Dendritic cell treated with granulocyte-macrophage colony-stimulating factor and Interleukin-4, amounts not matched to agents 40 ng/mL and 50 ng/mL, for 4 days (primary cell): ENCODE results near the gene HOXD3.

Experiments used
- H3K27ac Mint-ChIP-seq: one replicate; pipeline ENCODE4 v1.8.0; 2022; ENCODE audit warnings: mild to moderate bottlenecking, mixed read lengths
- H3K27me3 Mint-ChIP-seq: one replicate; pipeline ENCODE4 v1.8.0; 2022; ENCODE audit warnings: mild to moderate bottlenecking, mixed read lengths
- H3K36me3 Mint-ChIP-seq: one replicate; pipeline ENCODE4 v1.8.0; 2022; ENCODE audit warnings: low read depth, mixed read lengths
- H3K4me1 Mint-ChIP-seq: one replicate; pipeline ENCODE4 v1.8.0; 2022; ENCODE audit warnings: low read depth, mixed read lengths
- H3K4me3 Mint-ChIP-seq: one replicate; pipeline ENCODE4 v1.8.0; 2022; ENCODE audit warnings: mild to moderate bottlenecking, moderate library complexity, mixed read lengths
- H3K9me3 Mint-ChIP-seq: one replicate; pipeline ENCODE4 v1.8.0; 2022; ENCODE audit warnings: mixed read lengths
- intact Hi-C: fragments of 100-400 bp; cut with micrococcal nuclease; formaldehyde crosslinking; loops from one replicate; pipeline ENCODE4 v1.15.0; 2022

The HOXD3 gene

GRCh38 chr2:176189681-176190641, 32.9 kb downstream of the HOXD3 start:
- intact Hi-C loops: no loop called here
- H3K4me3 Mint-ChIP-seq: no peak overlapping the region

GRCh38 chr2:176192351-176192750, 35.2 kb downstream of the HOXD3 start:
- H3K9me3 Mint-ChIP-seq: no peaks in the 10 kb centered on the region
- H3K4me1 Mint-ChIP-seq: peaks cover 22% of the 10 kb centered on the region
- no peak overlapping the region for H3K27ac Mint-ChIP-seq
- H3K4me3 Mint-ChIP-seq: no peak overlapping the region
- H3K36me3 Mint-ChIP-seq: no peaks in the 10 kb centered on the region
- peaks cover 74% of the 10 kb centered on the region for H3K27me3 Mint-ChIP-seq
- intact Hi-C loops: no loop called here

More at GRCh38 chr2:176189681-176190641, 32.9 kb downstream of the HOXD3 start:
- Mint-ChIP-seq H3K36me3 (no peaks in the 10 kb centered on the region), H3K27ac (no peak overlapping the region), H3K9me3 (no peaks in the 10 kb centered on the region), H3K27me3 (peaks cover 82% of the 10 kb centered on the region), H3K4me1 (peaks cover 22% of the 10 kb centered on the region)

- intact Hi-C loops: no loop called here
- H3K27me3 Mint-ChIP-seq: peaks cover 71% of the 10 kb centered on the region
- no peak overlapping the region for H3K27ac Mint-ChIP-seq
- no peaks in the 10 kb centered on the region for H3K36me3 Mint-ChIP-seq
- H3K9me3 Mint-ChIP-seq: no peaks in the 10 kb centered on the region
- H3K4me1 Mint-ChIP-seq: peaks cover 15% of the 10 kb centered on the region
- H3K4me3 Mint-ChIP-seq: no peak overlapping the region
Measured at GRCh38 chr2:176193048-176193447, 35.9 kb downstream of the HOXD3 start.

GRCh38 chr2:176199902-176200301, 42.8 kb downstream of the HOXD3 start:
- intact Hi-C loops: no loop called here
- Mint-ChIP-seq H3K9me3 (no peaks in the 10 kb centered on the region), H3K27me3 (peaks cover 45% of the 10 kb centered on the region)

GRCh38 chr2:176200971-176201370, 43.9 kb downstream of the HOXD3 start:
- no peaks in the 10 kb centered on the region for H3K9me3 Mint-ChIP-seq
- no peaks in the 10 kb centered on the region for H3K36me3 Mint-ChIP-seq
- intact Hi-C loops: no loop called here
- no peaks in the 10 kb centered on the region for H3K4me1 Mint-ChIP-seq
- no peak overlapping the region for H3K27ac Mint-ChIP-seq
- no peak overlapping the region for H3K4me3 Mint-ChIP-seq
- peaks cover 41% of the 10 kb centered on the region for H3K27me3 Mint-ChIP-seq

More at GRCh38 chr2:176199902-176200301, 42.8 kb downstream of the HOXD3 start:
- no peaks in the 10 kb centered on the region for H3K36me3 Mint-ChIP-seq
- no peaks in the 10 kb centered on the region for H3K4me1 Mint-ChIP-seq
- H3K4me3 Mint-ChIP-seq: no peak overlapping the region
- H3K27ac Mint-ChIP-seq: no peak overlapping the region

DNA sequence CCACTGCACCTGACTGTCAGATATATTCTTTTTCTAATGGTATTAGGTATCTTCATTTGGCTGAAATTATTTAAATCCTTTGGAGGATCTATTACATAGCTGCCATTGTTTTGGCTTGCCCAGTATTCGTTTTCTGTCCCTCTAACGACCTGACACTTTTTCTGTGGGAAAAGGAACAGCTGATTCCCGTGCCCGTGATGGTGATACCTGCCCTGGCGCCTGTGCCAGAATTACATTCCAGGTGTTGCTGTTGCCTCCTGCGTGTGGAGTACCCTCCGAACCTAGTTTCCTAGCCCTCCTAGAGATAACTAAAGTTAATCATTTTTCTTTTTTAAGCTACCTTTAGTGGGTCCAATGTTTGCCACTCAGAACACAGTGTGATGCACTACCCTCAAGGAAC, 45.4 kb downstream of the HOXD3 start:
- intact Hi-C loops: no loop called here
- Mint-ChIP-seq H3K4me3 (no peak overlapping the region), H3K9me3 (no peaks in the 10 kb centered on the region), H3K4me1 (no peaks in the 10 kb centered on the region), H3K27me3 (peaks cover 31% of the 10 kb centered on the region), H3K36me3 (no peaks in the 10 kb centered on the region), H3K27ac (no peak overlapping the region)

DNA sequence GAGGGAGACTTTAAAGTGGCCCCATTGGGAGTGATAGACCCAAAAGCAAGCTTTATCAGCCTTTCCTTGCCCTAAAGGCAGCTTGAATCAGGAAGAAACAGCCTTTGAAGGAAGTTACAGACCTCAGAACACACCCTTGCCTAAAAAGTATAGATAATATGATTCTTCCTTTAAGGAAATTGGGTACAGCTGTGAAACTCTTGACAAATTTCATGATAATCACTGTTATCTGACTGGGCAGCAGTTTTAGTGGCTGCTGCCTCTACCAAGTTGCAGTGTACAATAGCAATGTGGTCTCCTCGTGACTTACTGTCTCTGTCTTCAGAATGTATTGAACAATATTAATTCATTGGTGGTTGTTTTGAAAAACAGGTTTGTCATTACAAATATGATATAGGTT, 48.0 kb downstream of the HOXD3 start:
- intact Hi-C loops: no loop called here
- Mint-ChIP-seq H3K27ac (no peak overlapping the region), H3K36me3 (no peaks in the 10 kb centered on the region), H3K9me3 (no peaks in the 10 kb centered on the region), H3K4me3 (no peak overlapping the region), H3K4me1 (no peaks in the 10 kb centered on the region), H3K27me3 (peaks cover 18% of the 10 kb centered on the region)

GRCh38 chr2:176206136-176206535, 49.0 kb downstream of the HOXD3 start:
- H3K4me1 Mint-ChIP-seq: no peaks in the 10 kb centered on the region
- peaks cover 17% of the 10 kb centered on the region for H3K27me3 Mint-ChIP-seq
- H3K9me3 Mint-ChIP-seq: no peaks in the 10 kb centered on the region
- H3K4me3 Mint-ChIP-seq: no peak overlapping the region
- intact Hi-C loops: no loop called here
- no peaks in the 10 kb centered on the region for H3K36me3 Mint-ChIP-seq
- H3K27ac Mint-ChIP-seq: no peak overlapping the region

DNA sequence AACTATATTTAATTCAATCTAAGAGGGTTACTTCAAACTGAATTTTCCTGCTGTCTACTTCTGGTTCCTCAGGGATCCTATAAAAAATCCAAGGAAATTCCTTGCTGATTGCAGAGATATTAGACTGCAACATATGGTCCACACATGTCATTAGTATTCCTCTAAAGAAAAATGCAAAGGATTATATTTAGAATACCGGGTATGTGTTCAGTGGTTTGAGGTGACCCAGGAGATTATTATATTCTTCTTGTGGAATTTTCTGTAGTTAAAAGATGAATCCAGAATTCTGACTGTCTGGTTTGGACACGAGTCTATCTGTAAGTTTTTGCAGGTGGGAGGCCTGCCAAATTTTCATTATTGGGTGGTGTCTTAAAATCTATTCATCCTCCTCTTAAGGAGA, 49.6 kb downstream of the HOXD3 start:
- no peak overlapping the region for H3K27ac Mint-ChIP-seq
- H3K27me3 Mint-ChIP-seq: peaks cover 17% of the 10 kb centered on the region
- no peaks in the 10 kb centered on the region for H3K36me3 Mint-ChIP-seq
- no peaks in the 10 kb centered on the region for H3K9me3 Mint-ChIP-seq
- H3K4me3 Mint-ChIP-seq: no peak overlapping the region
- no peaks in the 10 kb centered on the region for H3K4me1 Mint-ChIP-seq
- intact Hi-C loops: no loop called here

- Mint-ChIP-seq H3K9me3 (no peaks in the 10 kb centered on the region), H3K36me3 (no peaks in the 10 kb centered on the region), H3K27me3 (peaks cover 7% of the 10 kb centered on the region), H3K4me1 (no peaks in the 10 kb centered on the region), H3K4me3 (no peak overlapping the region), H3K27ac (no peak overlapping the region)
- intact Hi-C loops: no loop called here
Measured at GRCh38 chr2:176211110-176211509, 54.0 kb downstream of the HOXD3 start.

- H3K4me3 Mint-ChIP-seq: no peak overlapping the region
- H3K4me1 Mint-ChIP-seq: no peaks in the 10 kb centered on the region
- H3K36me3 Mint-ChIP-seq: no peaks in the 10 kb centered on the region
- no peaks in the 10 kb centered on the region for H3K9me3 Mint-ChIP-seq
- intact Hi-C loops: no loop called here
- H3K27me3 Mint-ChIP-seq: peaks cover 7% of the 10 kb centered on the region
- no peak overlapping the region for H3K27ac Mint-ChIP-seq
Measured at GRCh38 chr2:176212276-176212675, 55.2 kb downstream of the HOXD3 start.

- Mint-ChIP-seq H3K36me3 (no peaks in the 10 kb centered on the region), H3K4me1 (no peaks in the 10 kb centered on the region), H3K27me3 (peaks cover 7% of the 10 kb centered on the region), H3K9me3 (no peaks in the 10 kb centered on the region), H3K27ac (no peak overlapping the region), H3K4me3 (no peak overlapping the region)
- intact Hi-C loops: no loop called here
Measured at GRCh38 chr2:176213406-176213805, 56.3 kb downstream of the HOXD3 start.
